NOMO-1 treated with dmso at 0.1 percent for 144 hours (cell line): ENCODE results near the gene TCP11.

Experiments used
- DNase-seq: peaks from one replicate; lab custom pipeline; 2025; ENCODE audit not compliant: unreplicated experiment; lab: John Stamatoyannopoulos, UW

TCP11 gene

DNA sequence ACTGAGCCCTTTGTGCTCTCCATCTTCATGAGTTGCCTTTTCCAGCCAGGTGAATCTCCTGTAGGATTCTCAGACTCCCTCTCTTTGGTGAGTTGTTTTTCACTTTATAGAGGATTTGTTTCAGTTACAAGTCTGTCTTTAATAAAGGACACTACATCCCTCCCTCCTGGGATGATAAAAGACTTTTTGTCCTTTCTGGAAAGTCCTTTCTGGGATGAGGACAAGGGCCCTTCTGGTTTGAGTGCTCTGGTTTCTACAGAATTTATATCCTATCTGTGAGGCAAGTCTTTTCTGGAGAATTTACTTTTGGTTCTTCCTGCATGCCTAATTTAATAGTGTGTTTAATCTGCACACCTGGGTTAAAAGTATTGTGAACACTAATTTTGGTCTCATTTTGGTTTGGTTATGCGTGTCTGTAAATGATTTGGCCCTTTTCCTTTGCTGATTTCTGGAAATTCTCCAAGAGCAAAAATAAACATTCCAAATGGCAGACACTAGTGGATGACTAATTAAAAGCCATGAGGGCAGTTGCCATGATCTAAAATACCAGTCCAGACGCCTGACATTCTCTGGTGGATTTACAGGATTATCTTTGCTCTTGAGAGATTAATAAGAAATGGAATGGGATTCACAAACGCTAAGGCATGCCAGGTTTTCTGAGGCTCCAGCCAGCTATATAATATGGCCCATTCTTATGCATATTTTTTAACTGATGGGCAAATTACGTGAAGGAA lies 44.8 kb downstream of the TCP11 start:
- DNase-seq: no peak

- no peak for DNase-seq
Observed at GRCh38 chr6:35094183-35094582, 47.0 kb downstream of the TCP11 start.

- DNase-seq: no peak
Observed at GRCh38 chr6:35093783-35094182, 47.4 kb downstream of the TCP11 start.

DNA sequence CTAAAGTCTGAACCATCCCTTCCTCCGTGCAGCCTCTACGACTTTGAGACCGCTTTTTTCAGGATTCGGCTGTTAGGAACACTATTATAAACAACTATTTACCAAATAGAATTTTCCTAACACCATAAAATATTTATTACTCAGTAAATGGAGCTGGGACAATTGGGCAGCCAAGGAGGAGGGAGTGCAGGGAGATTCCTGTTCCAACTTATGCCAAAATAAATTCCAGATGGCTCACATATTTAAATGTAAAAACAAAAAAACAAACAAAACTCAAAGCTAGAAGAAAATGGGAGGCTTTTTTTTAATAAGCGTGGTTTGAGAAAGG lies 48.1 kb downstream of the TCP11 start:
- DNase-seq: no peak

DNA sequence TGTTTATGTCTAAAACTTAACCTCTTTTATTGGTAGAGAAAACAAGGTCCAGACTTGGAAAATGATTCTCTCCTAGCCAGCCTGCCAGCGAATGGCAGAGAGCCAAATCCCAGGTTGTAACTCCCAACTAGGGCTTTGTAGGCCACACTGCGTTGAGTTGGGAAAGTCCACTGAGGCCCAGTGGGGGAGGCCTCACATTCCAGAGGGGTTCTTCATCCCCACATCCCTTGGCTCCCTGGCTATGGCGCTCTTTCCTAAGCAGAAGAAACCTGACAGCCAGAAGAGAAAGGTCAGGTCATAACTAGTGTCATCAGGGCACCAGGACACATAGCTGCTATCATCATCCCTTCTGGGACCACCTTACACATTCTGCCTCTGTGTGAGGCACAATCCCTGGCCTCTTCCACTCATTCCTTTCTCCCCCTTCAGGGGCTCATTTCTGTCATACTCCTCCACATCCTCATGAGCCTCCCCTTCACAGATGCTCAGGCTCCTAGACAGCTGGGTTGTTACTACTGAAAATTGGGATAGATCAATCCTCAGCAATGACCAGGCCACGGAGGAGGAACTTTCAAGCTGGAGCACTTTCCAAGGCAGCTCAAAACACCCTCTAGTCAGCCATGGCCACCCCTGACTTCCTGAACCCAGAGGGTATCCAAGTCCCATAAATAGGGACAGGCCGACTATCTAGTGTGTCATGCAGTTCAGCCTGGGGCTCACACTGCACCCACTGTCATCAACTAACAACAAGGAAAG lies 48.6 kb downstream of the TCP11 start:
- no peak for DNase-seq

DNA sequence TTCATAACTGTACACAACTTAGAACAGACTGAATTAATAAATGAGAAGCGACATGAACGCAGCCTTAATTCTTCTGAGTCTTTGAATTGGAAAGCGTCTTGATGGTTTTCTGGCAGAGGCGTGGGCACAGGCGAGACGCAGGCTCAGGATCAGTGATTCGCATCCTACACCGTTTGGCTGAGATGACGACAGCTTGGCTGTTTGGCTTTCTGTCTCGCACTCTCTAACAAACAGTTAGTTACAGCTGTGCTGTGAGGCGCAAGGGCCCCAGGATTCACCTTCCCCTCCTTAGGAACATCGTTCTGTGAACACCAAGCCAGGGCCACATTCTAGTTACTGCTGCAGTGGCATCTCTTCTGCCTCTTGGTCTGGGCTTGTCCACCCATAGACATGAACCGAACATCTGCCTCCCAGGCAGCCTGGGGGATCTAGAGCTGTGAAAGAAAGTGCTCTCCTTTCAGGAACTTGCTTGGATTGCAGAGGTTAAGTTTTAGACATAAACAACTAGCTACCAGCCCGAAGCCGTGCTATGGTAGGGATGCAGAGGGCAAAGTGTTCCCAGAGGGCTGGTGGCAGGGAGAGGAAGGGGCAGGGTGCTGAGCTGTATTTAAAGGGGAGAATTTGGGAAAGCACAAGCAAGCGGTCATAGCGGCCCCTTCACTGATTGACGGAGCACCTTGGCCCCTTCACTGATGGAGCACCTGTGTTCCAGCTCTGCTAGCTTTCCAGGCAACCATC lies 49.6 kb downstream of the TCP11 start:
- no peak for DNase-seq

- DNase-seq: no peak
Observed at GRCh38 chr6:35090734-35091133, 50.4 kb downstream of the TCP11 start.

- DNase-seq: no peak
Observed at GRCh38 chr6:35089935-35090505, 51.1 kb downstream of the TCP11 start.

GRCh38 chr6:35089216-35089934 lies 51.8 kb downstream of the TCP11 start:
- no peak for DNase-seq

DNA sequence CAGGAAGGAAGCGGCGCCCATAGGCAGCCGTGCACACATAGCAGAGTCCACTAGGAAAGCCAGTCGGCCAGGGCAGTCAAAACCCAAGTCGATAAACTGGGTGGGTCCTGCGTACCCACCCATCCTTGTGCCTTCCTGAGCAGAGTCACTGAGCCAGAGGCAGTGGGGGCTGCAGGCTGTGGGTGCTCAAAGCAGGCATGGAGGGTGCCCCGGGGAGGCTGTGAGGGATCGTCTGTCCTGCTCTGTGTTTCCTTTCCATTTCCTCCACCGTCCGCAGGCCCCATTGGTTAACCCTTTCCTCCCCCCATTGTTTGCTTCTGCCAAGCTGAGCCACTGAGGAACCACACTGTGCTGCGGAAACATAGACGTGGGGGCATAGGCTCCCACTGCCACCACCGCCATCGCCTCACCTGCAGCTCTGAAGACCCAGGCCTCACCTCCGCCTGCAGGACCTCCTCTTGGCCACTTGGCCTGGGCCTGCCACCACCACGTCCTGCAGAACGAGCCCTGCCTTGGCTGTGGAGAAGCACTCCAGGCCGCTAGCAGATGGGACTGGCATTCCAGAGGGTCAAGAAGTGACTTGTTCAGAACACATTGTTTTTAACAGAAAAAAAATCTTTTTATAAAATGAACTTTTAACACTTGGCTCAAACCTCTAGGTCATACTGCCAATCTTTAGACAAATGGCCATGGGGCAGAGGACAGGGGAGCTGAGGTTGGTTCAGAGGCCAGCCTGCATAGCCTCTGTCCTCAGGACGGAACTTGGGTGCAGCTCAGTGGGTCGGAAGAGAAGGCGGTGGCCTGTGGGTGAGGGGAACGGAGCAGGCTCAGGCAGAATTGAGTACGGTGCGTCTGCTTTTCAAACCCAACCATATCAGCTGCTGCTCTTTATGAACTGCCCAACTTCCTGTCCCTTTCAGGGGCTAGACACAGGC lies 52.6 kb downstream of the TCP11 start:
- DNase-seq: no peak

- no peak for DNase-seq
Observed at GRCh38 chr6:35087361-35088280, 53.5 kb downstream of the TCP11 start.

DNA sequence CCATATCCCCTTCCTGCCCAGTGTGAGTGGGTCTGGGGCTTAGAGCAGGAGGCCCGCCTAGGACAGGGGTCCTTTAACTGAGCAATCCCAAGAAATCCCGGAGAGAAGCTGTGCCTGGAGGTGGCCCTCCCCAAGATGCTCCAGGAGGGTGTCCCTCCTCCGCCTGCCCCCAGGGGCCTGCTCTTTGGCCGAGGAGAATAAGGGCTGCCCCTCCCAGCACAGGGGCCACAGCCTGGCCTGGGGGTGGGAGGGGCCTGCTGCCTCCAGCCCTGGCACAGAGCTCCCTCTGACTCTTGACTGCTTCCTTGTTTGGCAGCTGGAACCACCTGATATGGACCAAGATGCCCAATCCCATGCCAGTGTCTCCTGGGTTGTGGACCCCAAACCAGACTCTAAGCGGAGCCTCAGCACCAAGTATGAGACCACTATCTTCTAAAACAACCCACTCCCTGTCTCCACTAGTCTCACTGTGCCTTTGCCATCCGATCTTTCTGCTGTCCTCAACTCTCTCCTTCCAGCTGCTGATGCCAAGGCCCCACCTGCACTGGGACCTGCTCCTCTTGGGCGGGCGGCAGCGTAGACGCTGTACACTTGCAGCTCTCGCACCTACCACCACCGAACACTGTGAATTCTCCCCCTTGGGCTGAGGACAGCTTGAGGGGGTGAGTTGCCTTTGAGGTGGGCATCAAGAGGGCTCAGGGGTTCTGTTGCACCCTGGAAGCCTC lies 54.3 kb downstream of the TCP11 start:
- no peak for DNase-seq

DNA sequence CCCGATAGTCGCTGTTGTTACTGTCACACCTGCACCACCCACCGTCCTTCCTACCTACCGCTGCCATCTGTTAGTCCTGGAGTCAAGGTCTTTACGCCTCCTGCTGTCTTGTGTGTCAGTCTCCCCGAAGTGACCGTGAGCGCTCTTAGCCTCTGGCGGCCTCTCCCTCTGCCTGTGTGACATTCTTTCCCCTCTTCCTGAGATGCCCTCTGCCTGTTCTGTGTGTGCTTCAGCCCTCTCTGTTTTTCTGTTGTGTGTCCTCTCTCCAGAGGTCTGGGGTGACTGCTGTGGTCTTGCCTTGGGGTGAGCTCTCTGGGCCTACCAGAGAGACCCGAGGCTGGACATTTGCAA lies 54.9 kb downstream of the TCP11 start:
- no peak for DNase-seq

- DNase-seq: no peak
Observed at GRCh38 chr6:35085359-35086281, 55.5 kb downstream of the TCP11 start.

GRCh38 chr6:35084511-35085203 lies 56.5 kb downstream of the TCP11 start:
- DNase-seq: no peak

- DNase-seq: no peak
Observed at GRCh38 chr6:35084041-35084491, 57.1 kb downstream of the TCP11 start.

GRCh38 chr6:35083507-35083906 lies 57.6 kb downstream of the TCP11 start:
- DNase-seq: no peak
